SKM-1 treated with dmso at 0.1 percent for 144 hours (cell line): Measurements from ENCODE around the gene SLC41A3.

Experiments
- DNase-seq: peaks from one replicate; lab custom pipeline; 2025; ENCODE audit not compliant: unreplicated experiment; lab: John Stamatoyannopoulos, UW

SLC41A3 gene

DNA sequence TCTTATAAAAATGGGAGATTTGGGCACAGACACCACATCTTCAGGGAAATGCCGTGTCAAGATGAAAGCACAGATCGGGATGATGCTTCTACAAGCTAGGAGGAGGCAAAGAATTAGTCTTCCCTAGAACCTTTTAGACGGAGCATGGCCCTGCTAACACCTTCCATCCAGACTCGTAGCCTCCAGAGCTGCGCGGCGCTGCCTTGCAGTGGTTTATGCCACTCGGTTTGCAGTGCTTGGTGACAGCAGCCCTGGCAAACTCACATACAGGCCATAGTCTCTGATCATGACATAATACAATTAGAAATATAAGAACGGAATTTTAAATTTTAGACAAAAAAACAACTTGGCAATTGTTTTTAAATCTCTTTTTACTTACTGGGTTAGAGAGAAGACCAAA lies 37.1 kb upstream of the SLC41A3 start:
- DNase-seq: no peak

DNA sequence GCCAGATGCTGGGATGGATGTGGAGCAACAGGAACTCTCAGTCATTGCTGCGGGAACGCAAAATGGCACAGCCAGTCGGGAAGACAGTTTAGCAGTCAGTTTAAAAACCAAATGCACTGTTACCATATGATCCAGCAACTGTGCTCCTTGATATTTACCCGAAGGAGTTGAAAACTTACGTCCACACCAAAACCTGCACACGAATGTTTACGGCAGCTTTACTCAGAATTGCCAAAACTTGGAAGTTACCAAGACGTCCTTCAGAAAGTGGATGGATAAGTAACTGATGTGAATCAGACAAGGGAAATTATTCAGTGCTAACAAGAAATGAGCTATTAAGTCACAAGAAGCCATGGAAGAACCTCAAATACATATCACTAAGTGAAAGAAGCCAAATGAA lies 36.1 kb upstream of the SLC41A3 start:
- no peak for DNase-seq

DNA sequence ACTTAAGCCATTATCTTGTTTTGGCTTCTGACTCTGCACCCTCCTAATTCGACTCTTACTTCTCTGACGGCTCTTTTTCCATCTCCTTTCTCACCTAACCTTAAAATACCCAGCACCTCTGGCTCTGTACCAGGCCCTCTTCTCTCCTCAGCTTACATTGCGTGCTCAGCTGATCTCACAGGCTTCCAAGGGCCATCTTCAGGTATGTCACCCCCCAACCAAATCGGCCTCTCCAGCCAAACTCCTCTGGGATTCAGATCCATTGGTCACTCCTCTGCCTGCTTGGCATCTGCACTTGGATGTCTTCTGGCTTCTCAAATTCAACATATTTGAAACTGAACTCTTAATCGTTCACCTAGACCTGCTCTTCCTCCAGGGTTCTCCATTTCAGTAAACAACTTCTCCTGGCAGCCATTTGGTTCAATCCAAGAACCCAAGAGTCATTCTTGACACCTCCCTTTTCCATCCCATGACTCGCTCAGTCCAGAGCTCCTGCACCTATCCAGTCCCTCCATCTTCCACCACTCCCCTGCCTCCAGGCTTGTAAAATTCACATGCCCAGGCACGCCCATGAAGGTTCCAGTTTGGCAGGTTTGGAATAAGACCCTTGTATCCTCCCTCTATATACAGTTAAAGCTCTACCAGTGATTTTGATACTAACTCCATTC lies 35.2 kb upstream of the SLC41A3 start:
- DNase-seq: no peak

DNA sequence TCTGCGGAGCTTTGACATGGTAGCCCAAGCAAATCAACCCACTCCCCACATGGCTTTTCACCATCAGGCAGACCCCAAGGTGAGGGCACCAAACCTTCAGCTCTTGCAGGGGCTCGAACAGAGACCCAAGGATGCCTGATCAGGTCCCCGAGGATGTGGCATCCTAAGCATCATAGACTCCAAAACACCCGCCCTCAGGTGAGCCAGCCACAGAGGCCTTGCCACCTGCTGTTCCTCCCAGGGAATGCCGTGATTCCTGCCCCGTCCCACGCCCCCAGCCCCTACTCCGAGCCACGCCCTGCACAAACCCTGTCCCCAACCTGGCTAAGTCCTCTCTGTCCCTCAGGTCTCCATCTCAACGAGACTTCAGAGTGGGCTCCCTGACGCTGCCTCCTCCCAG lies 34.7 kb upstream of the SLC41A3 start:
- no peak for DNase-seq

DNA sequence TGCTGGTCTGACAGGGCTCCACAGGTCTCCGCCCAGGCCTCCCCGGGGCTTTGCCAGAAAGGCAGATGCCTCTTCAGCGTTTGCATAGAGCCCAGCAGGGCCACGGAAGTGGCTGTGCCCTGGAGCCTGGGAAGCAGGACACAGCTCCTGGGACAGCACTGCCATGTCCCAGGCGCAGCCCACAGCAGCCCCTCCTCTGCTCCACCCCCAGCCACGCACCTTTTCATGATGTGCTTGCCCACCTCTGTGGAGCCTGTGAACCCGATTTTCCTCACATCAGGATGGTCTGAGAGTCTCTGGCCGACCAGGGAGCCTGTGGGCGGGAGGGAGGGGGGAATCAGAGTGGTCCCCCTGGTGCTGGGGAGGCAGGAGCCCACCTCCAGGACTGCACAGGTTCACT lies 33.9 kb upstream of the SLC41A3 start:
- no peak for DNase-seq

DNA sequence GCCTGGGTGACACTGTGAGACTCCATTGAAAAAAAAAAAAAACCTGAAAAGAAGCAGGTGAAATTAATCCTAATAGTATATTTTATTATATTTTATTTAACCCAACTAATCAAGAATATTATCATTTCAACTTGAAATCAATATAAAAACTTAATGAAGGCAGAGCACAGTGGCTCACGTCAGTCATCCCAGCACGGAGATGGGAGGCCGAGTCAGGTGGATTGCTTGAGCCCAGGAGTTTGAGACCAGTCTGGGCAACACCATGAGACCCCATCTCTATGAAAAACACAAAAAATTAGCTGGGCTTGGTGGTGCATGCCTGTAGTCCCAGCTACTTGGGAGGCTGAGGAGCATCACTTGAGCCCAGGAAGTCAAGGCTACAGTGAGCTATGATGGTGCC lies 33.3 kb upstream of the SLC41A3 start:
- no peak for DNase-seq

DNA sequence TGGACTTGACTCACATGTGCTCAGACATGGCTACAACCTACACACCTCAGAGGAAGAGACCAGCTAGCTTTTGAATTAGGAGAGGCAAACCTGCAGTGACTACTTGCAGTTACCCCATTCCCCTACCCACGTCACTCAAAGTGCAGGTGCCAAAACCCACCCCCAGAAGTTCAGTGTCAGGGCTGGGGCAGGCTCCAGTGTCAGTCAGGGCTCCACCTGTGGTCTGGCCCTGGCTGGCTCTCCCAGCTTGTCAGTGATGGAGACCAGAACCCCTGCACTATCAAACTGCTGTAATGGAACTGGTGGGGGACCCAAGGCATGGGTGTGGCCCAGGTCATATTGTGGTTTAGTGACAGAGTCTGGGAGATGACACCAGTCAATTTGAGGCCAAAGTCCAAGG lies 32.6 kb upstream of the SLC41A3 start:
- DNase-seq: no peak

DNA sequence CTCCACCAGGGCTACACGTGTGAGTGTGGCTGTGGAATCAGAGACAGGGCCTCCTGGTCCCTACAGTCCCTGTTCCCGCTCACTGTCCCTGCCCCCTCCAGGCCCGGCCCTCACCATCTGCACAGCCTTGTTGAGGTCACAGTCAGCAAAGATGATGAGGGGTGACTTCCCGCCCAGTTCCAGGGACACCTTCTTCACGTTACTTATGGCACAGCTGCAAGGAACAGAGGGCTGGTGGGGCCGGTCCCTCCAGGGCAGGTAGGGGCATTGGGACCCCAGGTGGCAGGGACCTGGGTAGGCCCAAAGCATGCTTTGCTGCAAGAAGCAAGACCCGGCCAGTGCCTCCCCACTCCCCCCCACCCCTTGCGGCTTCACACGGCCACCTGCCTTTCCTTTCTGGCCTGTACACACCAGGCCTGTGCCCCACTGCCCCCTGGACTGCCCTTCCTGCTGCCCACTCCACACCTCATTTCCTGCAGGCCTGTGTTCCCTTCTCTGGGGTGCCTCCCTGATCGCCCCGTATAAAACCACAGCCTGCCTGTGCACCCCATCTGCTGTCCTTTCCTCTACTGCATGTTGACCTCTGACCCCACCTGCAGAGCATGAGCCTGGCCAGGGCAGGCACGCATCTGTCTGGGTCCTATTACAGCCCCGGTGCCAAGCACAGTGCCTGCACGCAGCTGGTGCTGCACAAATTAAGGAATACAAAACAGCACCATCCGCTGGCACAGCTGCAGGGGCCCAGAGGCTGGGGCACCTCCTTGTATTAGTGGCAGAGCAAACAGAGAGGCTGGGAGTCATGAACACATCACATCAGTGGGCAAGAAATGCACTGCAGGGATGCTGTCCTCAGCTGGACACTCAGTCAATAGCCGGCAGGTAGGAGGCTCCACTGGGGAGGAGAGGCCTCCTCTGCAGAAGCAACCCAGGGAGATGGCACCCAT lies 30.8 kb upstream of the SLC41A3 start:
- DNase-seq: no peak

DNA sequence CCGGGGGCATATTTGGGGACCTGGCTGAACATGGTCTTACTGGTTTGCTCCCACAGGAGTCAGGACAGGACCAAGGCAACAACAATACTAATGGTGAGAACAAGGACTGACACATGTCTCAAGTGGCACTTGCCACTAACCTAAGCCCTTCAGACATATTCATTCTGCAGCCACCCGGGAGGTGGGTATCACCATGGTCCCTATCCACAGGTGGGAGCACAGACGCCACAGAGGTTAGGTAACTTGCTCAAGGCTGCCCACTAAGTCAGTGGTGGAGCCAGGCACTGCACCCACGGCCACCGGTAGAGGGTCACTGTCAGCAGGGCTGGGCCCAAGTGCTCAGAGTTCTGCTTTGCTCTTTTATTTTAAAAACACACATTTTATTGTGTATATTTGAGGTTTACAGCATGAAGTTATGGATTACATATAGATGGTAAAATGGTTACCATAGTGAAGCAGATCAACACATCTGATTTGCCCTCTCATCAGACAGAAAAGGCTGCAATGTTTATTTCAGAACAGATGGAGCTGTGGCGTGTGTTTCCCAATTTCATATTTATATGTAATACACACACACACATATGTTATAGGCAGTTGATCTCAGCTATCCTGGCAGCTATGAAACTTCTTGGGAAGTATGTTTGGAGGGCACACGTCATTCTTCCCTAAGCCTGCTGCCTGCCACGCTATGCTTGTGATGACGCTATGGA lies 30.0 kb upstream of the SLC41A3 start:
- DNase-seq: no peak

DNA sequence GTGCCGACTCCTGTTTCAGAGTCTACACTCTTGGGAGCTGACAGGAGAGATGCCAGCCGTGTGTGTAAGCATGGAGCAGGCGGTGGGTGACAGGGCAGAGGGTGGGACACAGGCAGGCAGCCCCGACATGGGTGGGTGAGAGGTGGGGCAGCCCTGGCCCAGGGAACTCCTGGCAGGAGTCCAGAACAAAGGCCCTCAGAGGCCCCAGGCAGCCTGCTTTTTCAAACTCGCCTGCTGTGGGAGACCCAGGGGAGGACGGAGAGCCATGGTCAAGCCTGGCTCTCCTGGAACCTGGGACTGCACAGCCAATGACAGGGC lies 29.3 kb upstream of the SLC41A3 start:
- no peak for DNase-seq

DNA sequence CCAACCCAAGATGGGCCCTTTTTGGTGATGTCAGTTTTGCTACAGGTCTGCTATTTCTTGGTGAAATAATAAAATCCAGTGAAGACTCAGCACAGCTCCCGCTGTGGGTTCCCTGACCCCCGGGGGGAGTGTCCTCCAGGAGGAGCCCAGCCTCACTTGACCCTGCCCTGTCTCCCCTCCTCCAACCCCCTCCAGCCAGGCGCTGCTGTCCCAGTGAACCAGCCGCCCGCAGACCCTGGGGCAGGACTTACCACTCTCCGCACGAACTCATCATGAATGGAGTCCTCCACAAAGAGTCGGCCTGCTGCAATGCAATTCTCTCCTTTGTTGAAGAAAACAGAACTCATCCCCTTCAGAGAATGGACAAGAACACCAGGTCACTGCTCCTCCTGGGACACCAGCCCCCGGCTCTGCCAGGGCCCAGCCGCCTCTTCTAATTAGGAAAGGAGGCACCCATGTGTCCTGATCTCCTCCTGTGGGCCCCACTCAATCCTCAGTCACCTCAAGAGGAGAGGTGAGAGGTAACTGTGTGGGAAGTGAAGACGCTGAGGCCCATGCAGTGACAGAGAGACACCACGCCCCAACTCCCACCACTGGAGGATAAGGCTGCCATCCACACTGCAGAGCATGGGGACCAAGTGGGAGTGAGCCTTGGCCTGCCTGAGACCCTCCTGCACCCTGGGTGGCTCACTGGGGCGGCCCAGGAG lies 28.8 kb upstream of the SLC41A3 start:
- no peak for DNase-seq

DNA sequence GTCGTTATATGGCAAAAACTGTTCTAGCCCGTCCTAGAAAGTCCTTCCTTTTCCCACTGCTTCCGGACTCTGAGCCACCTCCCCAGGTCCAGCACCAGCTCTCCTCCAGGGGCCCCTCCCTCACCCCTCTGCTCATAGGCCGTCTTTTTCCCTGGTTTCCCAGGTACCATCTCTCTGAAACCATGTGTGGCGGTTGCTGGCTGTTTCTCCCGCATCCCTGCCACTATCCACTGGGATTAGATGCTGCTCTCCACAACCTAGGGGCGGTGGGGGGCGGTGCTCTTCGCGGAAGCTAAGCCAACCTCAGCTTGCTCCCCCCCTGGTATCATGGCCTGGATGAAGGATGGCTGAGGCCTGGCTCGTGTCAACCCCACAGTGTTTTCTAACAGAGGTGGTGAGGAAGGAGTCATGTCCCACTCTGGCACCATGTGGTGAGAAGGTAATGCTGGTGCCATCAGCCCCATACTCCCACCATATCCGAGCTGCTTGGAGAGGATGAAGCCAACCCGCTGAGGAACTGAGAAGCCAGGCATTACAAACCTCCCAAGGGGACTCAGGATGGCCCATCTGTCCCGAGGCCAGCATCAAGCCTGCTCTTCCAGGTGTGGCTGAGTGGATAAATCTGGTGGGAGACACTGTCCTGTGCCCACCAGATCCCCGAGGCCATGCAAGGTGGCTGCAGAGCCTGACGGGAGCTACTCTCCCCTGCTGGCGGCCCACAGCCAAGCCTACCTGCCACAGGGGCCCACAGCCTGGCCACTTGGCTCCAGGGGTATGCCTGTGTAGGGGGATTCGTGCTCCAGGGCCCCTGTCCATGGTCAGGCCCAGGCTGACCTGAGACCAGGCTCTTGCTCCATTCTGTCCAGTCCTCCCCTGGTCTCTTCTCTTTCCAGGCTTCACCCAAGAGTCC lies 27.9 kb upstream of the SLC41A3 start:
- DNase-seq: no peak

DNA sequence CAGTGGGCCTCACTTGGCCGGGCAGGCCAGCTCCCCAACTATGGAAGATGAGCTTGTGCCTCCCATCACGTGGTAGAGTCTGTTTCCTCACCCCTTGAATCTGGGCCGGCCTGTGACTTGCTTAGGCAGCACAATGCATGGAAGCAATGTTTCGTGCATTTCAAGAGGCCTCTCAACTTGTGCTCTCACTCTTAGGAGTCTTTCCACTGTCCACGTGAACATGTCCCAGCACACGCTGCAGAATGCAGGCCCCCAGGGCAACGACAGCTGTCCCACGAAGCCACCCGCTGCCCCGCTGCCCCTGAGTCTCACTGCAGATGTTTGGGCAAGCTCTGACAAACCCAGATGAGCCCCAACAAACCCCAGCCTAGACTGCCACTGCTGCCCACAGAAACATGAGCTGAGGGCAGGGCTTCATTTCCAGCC lies 27.2 kb upstream of the SLC41A3 start:
- no peak for DNase-seq

DNA sequence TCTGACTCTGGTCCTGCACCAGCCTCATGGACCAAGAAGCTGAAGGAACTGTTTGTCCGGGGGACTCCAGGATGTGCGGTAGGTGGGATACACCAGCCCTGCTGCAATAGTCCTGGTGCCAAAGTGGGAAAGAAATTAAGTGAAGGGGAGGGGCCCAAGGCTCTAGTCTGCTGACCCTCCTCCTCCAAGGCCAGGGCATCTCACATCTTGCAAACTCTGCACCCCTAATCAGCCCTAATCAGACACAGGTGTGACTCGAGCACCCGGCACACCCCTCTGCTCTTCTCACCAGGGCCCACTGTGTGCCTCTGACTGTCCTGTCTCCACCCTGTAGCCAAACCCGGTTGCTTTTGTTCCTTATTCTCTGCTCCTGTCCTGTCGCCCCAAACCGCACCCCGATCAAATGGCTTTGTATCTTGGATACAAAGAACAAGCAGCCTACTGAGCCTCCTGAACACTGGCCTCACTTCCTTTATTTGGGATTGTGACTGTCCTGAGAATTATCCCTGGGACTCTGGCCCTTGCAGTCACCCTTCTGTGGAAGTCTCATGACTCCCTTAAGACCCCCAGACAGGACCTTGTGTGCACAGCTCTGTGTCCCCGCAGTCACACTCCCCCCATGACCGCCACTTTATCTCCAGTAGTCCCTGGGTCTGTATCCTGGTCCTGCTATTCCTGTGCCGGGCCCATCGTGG lies 26.7 kb upstream of the SLC41A3 start:
- no peak for DNase-seq

DNA sequence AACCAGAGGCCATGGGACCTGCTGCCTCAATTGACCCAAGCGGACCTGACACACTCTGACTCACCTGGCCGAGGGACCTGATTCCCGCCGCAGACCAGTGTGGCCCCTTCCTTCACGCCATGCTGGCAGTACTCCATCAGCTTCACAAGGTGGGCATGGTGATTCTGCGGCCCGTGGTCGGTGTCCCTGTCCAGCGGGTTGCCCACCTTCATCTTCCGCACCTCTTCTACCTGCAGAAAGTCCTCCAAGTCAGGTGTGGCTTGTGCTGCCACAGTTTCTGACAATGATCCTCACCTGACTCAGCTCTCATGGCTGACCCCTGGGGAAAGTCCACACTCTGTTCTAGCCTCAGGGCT lies 25.9 kb upstream of the SLC41A3 start:
- DNase-seq: no peak

DNA sequence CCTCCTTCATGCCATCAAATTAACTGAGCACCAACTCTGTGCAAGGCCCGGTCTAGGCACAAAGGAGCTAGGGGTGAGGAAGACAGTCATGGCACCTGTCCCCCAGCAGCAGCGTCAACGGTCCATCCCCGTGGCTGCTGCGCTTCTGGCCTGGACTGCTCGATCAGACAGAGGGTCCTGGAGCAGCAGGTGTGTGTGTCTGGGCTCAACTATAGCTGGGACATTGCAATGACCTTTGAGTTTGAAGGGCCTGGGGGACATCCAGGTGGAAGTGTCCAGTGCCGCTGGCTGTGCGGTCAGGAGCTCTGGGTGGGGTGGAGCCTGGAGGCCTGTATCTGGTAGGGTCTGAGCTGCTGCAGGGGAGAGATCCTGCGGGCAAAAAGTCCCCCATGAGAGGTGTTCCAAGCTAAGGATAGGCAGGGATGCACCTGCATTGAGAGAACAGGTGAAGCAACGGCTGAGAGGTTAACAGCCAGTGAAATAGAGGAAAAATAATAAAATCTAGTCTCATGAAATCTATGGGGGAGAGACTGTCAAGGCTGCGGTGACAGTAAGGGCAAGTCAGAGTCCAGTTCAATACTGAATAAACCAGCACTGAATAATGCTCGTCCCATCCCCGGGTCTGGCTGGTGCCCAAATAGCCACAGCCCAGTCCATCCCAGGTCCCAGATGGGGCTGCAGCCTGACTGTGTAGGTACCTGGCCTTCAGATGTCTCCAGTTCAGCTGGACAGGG lies 25.4 kb upstream of the SLC41A3 start:
- no peak for DNase-seq

DNA sequence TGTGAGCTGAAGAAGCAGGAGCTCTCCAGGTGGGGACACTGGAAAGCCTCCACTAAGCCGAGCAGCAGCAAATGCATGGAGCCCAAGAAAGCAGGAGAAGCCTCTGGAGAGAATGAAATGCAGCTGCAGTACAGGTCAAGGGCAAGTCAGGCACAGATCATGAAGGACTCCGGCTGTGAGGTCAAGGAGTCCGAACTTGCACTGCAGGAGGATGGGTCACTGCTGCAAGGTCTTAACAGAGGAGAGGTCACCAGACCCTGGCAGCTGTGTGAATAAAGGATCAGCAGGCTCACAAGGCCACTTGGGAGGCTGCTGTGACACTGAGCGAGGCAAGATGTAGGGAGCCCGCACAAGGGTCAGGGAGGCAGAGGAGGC lies 24.7 kb upstream of the SLC41A3 start:
- no peak for DNase-seq

DNA sequence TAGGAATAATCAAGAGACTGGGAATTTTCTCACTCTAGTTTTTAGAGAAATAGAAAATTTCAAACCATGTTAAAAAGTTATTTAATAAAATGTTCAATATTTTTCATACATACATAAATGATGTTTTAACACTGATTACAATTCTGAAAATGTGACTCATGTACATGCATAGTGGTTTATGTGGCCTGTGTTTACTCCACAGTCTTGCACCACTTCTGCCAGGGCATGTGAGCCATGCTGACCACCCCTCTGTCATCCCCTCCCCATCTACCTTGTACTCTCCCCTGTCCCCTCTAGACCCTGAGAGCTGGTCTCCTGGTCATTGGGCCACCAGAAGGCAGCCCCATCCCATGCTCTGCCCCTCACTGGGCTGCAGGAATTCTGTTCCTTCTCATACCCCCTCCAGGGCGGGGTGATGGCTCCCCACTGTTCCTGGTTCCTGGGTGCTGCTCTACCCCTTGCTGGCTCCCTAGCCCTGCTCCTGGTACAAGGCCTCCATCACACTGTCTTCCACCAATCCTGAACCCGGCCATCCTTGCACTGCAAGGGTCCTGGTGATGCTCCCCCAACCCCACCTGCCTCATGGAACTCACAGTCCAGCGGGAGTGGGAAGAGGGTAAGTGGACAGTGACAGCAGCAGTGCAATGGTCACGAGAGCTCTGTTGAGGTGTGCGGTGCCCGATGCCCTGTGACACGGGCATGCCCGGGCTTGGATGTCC lies 24.2 kb upstream of the SLC41A3 start:
- DNase-seq: no peak
